Measurements from ENCODE around the gene RASSF7.

GRCh38 chr11:530960-531831, 29.6 kb upstream of the RASSF7 start:
- no peak for TF ChIP-seq CTCF (IDR thresholded peaks at IDR 0.05)
- no peak for TF ChIP-seq POLR2A (IDR thresholded peaks at IDR 0.05)
